DOHH2 (cell line): ENCODE measurements around the gene CBFB.

Experiments used
- H3F3A ChIP-seq: fragments of 200-600 bp; sonication (generic), shearing (Covaris generic); 2 replicates; pipeline ENCODE4 v1.6.0; 2016; ENCODE audit warnings: antibody characterized with exemption, mild to moderate bottlenecking; ENCODE audit not compliant: control insufficient read depth, insufficient read depth
- H3K27ac ChIP-seq: fragments of 200-600 bp; sonication (generic); 2 replicates; pipeline ENCODE4 v1.5.1; 2014; ENCODE audit warnings: low read depth, mild to moderate bottlenecking, low read length, moderate library complexity
- H3K27me3 ChIP-seq: fragments of 200-600 bp; sonication (generic); 2 replicates; pipeline ENCODE4 v1.6.1; 2014; ENCODE audit warnings: mild to moderate bottlenecking, low read length, mixed read lengths; ENCODE audit not compliant: control insufficient read depth
- H3K36me3 ChIP-seq: fragments of 200-600 bp; sonication (generic); 2 replicates; pipeline ENCODE4 v1.6.1; 2014; ENCODE audit warnings: mild to moderate bottlenecking, low read length, moderate library complexity, mixed read lengths; ENCODE audit not compliant: control insufficient read depth
- H3K4me1 ChIP-seq: fragments of 200-600 bp; sonication (generic); 2 replicates; pipeline ENCODE4 v1.6.1; 2014; ENCODE audit warnings: mild to moderate bottlenecking, low read length, mixed read lengths; ENCODE audit not compliant: control insufficient read depth
- H3K4me2 ChIP-seq: fragments of 200-600 bp; sonication (generic); 2 replicates; pipeline ENCODE4 v1.6.0; 2014; ENCODE audit warnings: mild to moderate bottlenecking, low read length, moderate library complexity
- H3K4me3 ChIP-seq: fragments of 200-600 bp; sonication (generic); 2 replicates; pipeline ENCODE4 v1.5.1; 2014; ENCODE audit warnings: mild to moderate bottlenecking, low read length, mixed read lengths
- H3K79me2 ChIP-seq: fragments of 200-600 bp; sonication (generic); 2 replicates; pipeline ENCODE4 v1.6.1; 2014; ENCODE audit warnings: mild to moderate bottlenecking, low read length, mixed read lengths; ENCODE audit not compliant: control insufficient read depth
- H3K9me2 ChIP-seq: fragments of 200-600 bp; sonication (generic); replicated peaks from 2 replicates; pipeline ENCODE4 v1.6.1; 2014; ENCODE audit warnings: mild to moderate bottlenecking, low read length, mixed read lengths; ENCODE audit not compliant: control insufficient read depth
- H3K9me3 ChIP-seq: fragments of 200-600 bp; sonication (generic); 2 replicates; pipeline ENCODE4 v1.6.1; 2014; ENCODE audit warnings: antibody characterized with exemption, low read length, mixed read lengths; ENCODE audit not compliant: control insufficient read depth, insufficient read depth
- H4K20me1 ChIP-seq: fragments of 200-600 bp; sonication (generic); 2 replicates; pipeline ENCODE4 v1.6.0; 2014; ENCODE audit warnings: low read depth, mild to moderate bottlenecking, antibody characterized with exemption, low read length, moderate library complexity; ENCODE audit not compliant: control insufficient read depth, insufficient read depth
- EZH2phosphoT487 ChIP-seq: fragments of 200-600 bp; sonication (generic); IDR thresholded peaks from 2 replicates; pipeline ENCODE4 v1.6.1; 2017; ENCODE audit warnings: borderline replicate concordance, mild to moderate bottlenecking, antibody characterized with exemption, low read length, moderate library complexity, mixed read lengths
- TF ChIP-seq, protein P1 (sequence below): fragments of 200-600 bp; sonication (generic); IDR thresholded peaks from one replicate; pipeline ENCODE4 v1.5.1; 2014; ENCODE audit warnings: antibody characterized with exemption, mild to moderate bottlenecking, low read depth, low read length; ENCODE audit not compliant: poor library complexity, severe bottlenecking

The CBFB gene

DNA sequence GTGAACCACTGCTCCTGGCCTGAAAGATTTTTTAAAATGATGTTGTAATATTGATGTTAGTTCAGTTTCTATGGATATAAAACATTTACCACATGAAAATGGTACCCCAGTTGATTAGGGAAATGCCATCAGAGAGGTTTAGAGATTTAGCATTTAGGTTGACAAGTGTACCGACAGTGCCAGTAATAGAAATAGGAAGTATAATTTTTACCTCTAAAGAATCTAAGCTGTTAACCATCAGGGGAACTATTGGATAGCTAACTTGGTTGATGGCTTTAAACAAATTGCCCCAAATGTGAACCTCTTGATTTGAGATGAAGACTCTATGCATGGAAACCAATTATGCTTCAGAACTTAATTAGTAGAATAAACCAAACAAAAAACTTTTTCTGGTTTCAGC, 6.4 kb downstream of the CBFB start:
- no peaks in the 10 kb centered on the region for H3K9me2 ChIP-seq
- H3K27me3 ChIP-seq: no peaks in the 10 kb centered on the region
- H4K20me1 ChIP-seq: peaks cover 14% of the 10 kb centered on the region
- no peaks in the 10 kb centered on the region for H3K9me3 ChIP-seq
- TF ChIP-seq, protein P1, sequence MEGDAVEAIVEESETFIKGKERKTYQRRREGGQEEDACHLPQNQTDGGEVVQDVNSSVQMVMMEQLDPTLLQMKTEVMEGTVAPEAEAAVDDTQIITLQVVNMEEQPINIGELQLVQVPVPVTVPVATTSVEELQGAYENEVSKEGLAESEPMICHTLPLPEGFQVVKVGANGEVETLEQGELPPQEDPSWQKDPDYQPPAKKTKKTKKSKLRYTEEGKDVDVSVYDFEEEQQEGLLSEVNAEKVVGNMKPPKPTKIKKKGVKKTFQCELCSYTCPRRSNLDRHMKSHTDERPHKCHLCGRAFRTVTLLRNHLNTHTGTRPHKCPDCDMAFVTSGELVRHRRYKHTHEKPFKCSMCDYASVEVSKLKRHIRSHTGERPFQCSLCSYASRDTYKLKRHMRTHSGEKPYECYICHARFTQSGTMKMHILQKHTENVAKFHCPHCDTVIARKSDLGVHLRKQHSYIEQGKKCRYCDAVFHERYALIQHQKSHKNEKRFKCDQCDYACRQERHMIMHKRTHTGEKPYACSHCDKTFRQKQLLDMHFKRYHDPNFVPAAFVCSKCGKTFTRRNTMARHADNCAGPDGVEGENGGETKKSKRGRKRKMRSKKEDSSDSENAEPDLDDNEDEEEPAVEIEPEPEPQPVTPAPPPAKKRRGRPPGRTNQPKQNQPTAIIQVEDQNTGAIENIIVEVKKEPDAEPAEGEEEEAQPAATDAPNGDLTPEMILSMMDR: no peak
- TF ChIP-seq EZH2phosphoT487: no peak
- H3K79me2 ChIP-seq: peaks cover 99% of the 10 kb centered on the region
- H3F3A ChIP-seq: peaks cover 10% of the 10 kb centered on the region
- peak overlapping the region; percentile 4; the same call in 1 of the 2 replicates for H3K4me2 ChIP-seq
- peaks cover 83% of the 10 kb centered on the region for H3K36me3 ChIP-seq
- H3K27ac ChIP-seq: no peak overlapping the region
- peaks cover 35% of the 10 kb centered on the region for H3K4me1 ChIP-seq
- no peak overlapping the region for H3K4me3 ChIP-seq

DNA sequence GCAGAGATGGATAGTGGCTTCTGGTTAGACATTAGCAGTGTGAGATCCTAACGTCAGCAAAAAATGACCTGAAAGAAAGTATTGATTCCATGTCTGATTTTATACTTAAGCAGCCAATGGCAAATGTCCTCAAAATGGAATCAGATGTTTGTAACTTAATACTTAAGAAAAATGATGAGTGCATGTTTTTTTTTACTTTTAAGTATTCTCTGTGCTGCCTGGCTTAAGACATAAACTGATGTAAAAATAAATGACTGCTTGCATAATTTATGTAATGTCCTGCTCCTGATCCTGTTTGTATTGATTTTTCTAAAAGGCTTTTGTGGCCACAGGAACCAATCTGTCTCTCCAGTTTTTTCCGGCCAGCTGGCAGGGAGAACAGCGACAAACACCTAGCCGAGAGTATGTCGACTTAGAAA, 7.4 kb downstream of the CBFB start:
- Histone ChIP-seq H3K9me3 (no peaks in the 10 kb centered on the region), H3K79me2 (peaks cover 99% of the 10 kb centered on the region), H3K4me3 (no peak overlapping the region), H3K36me3 (peaks cover 85% of the 10 kb centered on the region), H3K4me1 (peaks cover 27% of the 10 kb centered on the region), H3F3A (peaks cover 10% of the 10 kb centered on the region), H3K27me3 (no peaks in the 10 kb centered on the region), H3K4me2 (no peak overlapping the region), H3K9me2 (no peaks in the 10 kb centered on the region), H3K27ac (no peak overlapping the region), H4K20me1 (peaks cover 14% of the 10 kb centered on the region)
- TF ChIP-seq, protein P1: no peak
- no peak for TF ChIP-seq EZH2phosphoT487

GRCh38 chr16:67039260-67040020, 10.5 kb downstream of the CBFB start:
- Histone ChIP-seq H3K9me2 (no peaks in the 10 kb centered on the region), H3K4me2 (no peak overlapping the region), H3K79me2 (peaks cover 96% of the 10 kb centered on the region), H3K27me3 (no peaks in the 10 kb centered on the region), H3K4me3 (no peak overlapping the region), H3K36me3 (peaks cover 69% of the 10 kb centered on the region), H3K27ac (no peak overlapping the region), H3K4me1 (peaks cover 12% of the 10 kb centered on the region), H4K20me1 (peaks cover 11% of the 10 kb centered on the region), H3K9me3 (no peaks in the 10 kb centered on the region), H3F3A (peaks cover 8% of the 10 kb centered on the region; the same call in 1 of the 2 replicates)
- TF ChIP-seq, protein P1: no peak
- no peak for TF ChIP-seq EZH2phosphoT487
